HG03064 (cell line): ENCODE measurements around the gene ARHGAP31.
A peak's percentile ranks its signal among the peaks of the same experiment; 100 is the strongest.
"Not testable (repeated sequence)": the region's sequence is repeated elsewhere in the genome, so short reads cannot be mapped to it uniquely, and the experiment has no call there.

Source experiments
- ATAC-seq: cut with Tn5 transposase; IDR thresholded peaks from one replicate; pipeline ENCODE4 v1.9.1; 2021; ENCODE audit warnings: low read depth; ENCODE audit not compliant: unreplicated experiment

Gene ARHGAP31

GRCh38 chr3:119293105-119293870 lies 895 bp upstream of the ARHGAP31 start:
- ATAC-seq, result no peak

- peak; percentile 30 for ATAC-seq
These were observed 801 bp downstream of the ARHGAP31 start for GRCh38 chr3:119294696-119295671.

- no peak for ATAC-seq
These were observed 1.9 kb downstream of the ARHGAP31 start for GRCh38 chr3:119295816-119296726.

GRCh38 chr3:119296727-119297122 lies 2.5 kb downstream of the ARHGAP31 start:
- ATAC-seq, result no peak

GRCh38 chr3:119297169-119297568 lies 3.0 kb downstream of the ARHGAP31 start:
- no peak for ATAC-seq

GRCh38 chr3:119298565-119298941 lies 4.4 kb downstream of the ARHGAP31 start:
- no peak for ATAC-seq

GRCh38 chr3:119300991-119301391 lies 6.8 kb downstream of the ARHGAP31 start:
- ATAC-seq, result no peak

GRCh38 chr3:119301662-119302061 lies 7.5 kb downstream of the ARHGAP31 start:
- ATAC-seq, result no peak

- ATAC-seq, result peak; percentile 66
These were observed 8.7 kb downstream of the ARHGAP31 start for GRCh38 chr3:119302697-119303551.

GRCh38 chr3:119304201-119304713 lies 10.1 kb downstream of the ARHGAP31 start:
- ATAC-seq, result no peak

GRCh38 chr3:119305286-119305685 lies 11.1 kb downstream of the ARHGAP31 start:
- ATAC-seq, result no peak

- ATAC-seq, result not testable (repeated sequence)
These were observed 12.2 kb downstream of the ARHGAP31 start for GRCh38 chr3:119306378-119306777.

- ATAC-seq, result no peak
These were observed 14.2 kb downstream of the ARHGAP31 start for GRCh38 chr3:119308355-119308754.

- ATAC-seq, result no peak
These were observed 15.4 kb downstream of the ARHGAP31 start for GRCh38 chr3:119309591-119309990.

GRCh38 chr3:119310071-119310470 lies 15.9 kb downstream of the ARHGAP31 start:
- no peak for ATAC-seq

GRCh38 chr3:119311081-119311925 lies 17.1 kb downstream of the ARHGAP31 start:
- ATAC-seq, result no peak

GRCh38 chr3:119313461-119313860 lies 19.3 kb downstream of the ARHGAP31 start:
- ATAC-seq, result no peak

- ATAC-seq, result no peak
These were observed 20.6 kb downstream of the ARHGAP31 start for GRCh38 chr3:119314821-119315220.
